ENCODE data around the gene SCP2.

Gene SCP2

GRCh38 chr1:53060579-53060978 is 133.5 kb downstream of the SCP2 start:
- H3K9ac ChIP-seq (ENCODE audit: low read length), result no peak overlapping the region
- no peak overlapping the region for H2AFZ ChIP-seq (ENCODE audit: low read depth, low read length, severe bottlenecking)
- no peaks in the 10 kb centered on the region for H3K79me2 ChIP-seq (ENCODE audit: insufficient read depth, low read length)
- TF ChIP-seq CTCF (IDR thresholded peaks at IDR 0.05; ENCODE audit: insufficient read depth, low read length, poor library complexity, severe bottlenecking) (no peak), EZH2phosphoT487 (conservative IDR thresholded peaks at IDR 0.05; ENCODE audit: low read length) (no peak)
- no peak overlapping the region for H3K4me2 ChIP-seq (ENCODE audit: low read depth, low read length, poor library complexity, severe bottlenecking)
- no peak overlapping the region for H3K27ac ChIP-seq (ENCODE audit: low read depth, low read length)
- H3K4me3 ChIP-seq (ENCODE audit: insufficient read depth, low read length, poor library complexity, severe bottlenecking), result no peak overlapping the region
- no peaks in the 10 kb centered on the region for H3K9me2 ChIP-seq (replicated peaks; ENCODE audit: insufficient read depth, low read length)
- no peaks in the 10 kb centered on the region for H3K27me3 ChIP-seq (ENCODE audit: low read length)
- no peaks in the 10 kb centered on the region for H3K9me3 ChIP-seq (ENCODE audit: insufficient read depth, low read length)
- H4K20me1 ChIP-seq (ENCODE audit: low read depth, low read length), result no peaks in the 10 kb centered on the region
- H3F3A ChIP-seq (ENCODE audit: insufficient read depth), result no peaks in the 10 kb centered on the region
- no peaks in the 10 kb centered on the region for H3K36me3 ChIP-seq (ENCODE audit: low read length)

- Histone ChIP-seq H2AFZ (ENCODE audit: low read depth, low read length, severe bottlenecking) (no peak overlapping the region), H3K9me2 (replicated peaks; ENCODE audit: insufficient read depth, low read length) (no peaks in the 10 kb centered on the region), H3K27me3 (ENCODE audit: low read length) (no peaks in the 10 kb centered on the region), H3F3A (ENCODE audit: insufficient read depth) (no peaks in the 10 kb centered on the region), H3K4me3 (ENCODE audit: insufficient read depth, low read length, poor library complexity, severe bottlenecking) (no peak overlapping the region), H3K79me2 (ENCODE audit: insufficient read depth, low read length) (no peaks in the 10 kb centered on the region), H3K9ac (ENCODE audit: low read length) (no peak overlapping the region), H3K27ac (ENCODE audit: low read depth, low read length) (no peak overlapping the region), H3K4me2 (ENCODE audit: low read depth, low read length, poor library complexity, severe bottlenecking) (no peak overlapping the region), H3K9me3 (ENCODE audit: insufficient read depth, low read length) (no peaks in the 10 kb centered on the region), H4K20me1 (ENCODE audit: low read depth, low read length) (no peaks in the 10 kb centered on the region), H3K36me3 (ENCODE audit: low read length) (no peaks in the 10 kb centered on the region)
- TF ChIP-seq CTCF (IDR thresholded peaks at IDR 0.05; ENCODE audit: insufficient read depth, low read length, poor library complexity, severe bottlenecking) (no peak), EZH2phosphoT487 (conservative IDR thresholded peaks at IDR 0.05; ENCODE audit: low read length) (no peak)
Measured at GRCh38 chr1:53061123-53061858, 134.2 kb downstream of the SCP2 start.

GRCh38 chr1:53061859-53062707 is 135.0 kb downstream of the SCP2 start, which contains the start of gene PODN:
Gene PODN (plus strand): TSS chr1:53062213. CDS start chr1:53069856, 7,643 bp downstream.
- H3K9me3 ChIP-seq (ENCODE audit: insufficient read depth, low read length), result no peaks in the 10 kb centered on the region
- no peak within 1 kb of the TSS for H3K27ac ChIP-seq (ENCODE audit: low read depth, low read length)
- no peak within 1 kb of the TSS for H3K9ac ChIP-seq (ENCODE audit: low read length)
- H3K4me2 ChIP-seq (ENCODE audit: low read depth, low read length, poor library complexity, severe bottlenecking), result no peak within 1 kb of the TSS
- no peaks in the 10 kb centered on the region for H3K27me3 ChIP-seq (ENCODE audit: low read length)
- H2AFZ ChIP-seq (ENCODE audit: low read depth, low read length, severe bottlenecking), result no peak within 1 kb of the TSS
- H3K9me2 ChIP-seq (replicated peaks; ENCODE audit: insufficient read depth, low read length), result no peaks in the 10 kb centered on the region
- H4K20me1 ChIP-seq (ENCODE audit: low read depth, low read length), result no peaks in the 10 kb centered on the region
- no peak within 1 kb of the TSS for H3K4me3 ChIP-seq (ENCODE audit: insufficient read depth, low read length, poor library complexity, severe bottlenecking)
- H3F3A ChIP-seq (ENCODE audit: insufficient read depth), result no peaks in the 10 kb centered on the region
- H3K36me3 ChIP-seq (ENCODE audit: low read length), result no peaks in the 10 kb centered on the region
- no peak for TF ChIP-seq CTCF (IDR thresholded peaks at IDR 0.05; ENCODE audit: insufficient read depth, low read length, poor library complexity, severe bottlenecking)
- TF ChIP-seq EZH2phosphoT487 (conservative IDR thresholded peaks at IDR 0.05; ENCODE audit: low read length), result no peak
- no peaks in the 10 kb centered on the region for H3K79me2 ChIP-seq (ENCODE audit: insufficient read depth, low read length)
